Nephron progenitor cell (in vitro differentiated cells): ENCODE results near the gene IL17RC.

ENCODE experiments used
- DNase-seq: peaks from one replicate; pipeline ENCODE4 v3.0.0; 2021
- H3K27ac Mint-ChIP-seq: 2 replicates; pipeline ENCODE4 v1.8.0; 2021; ENCODE audit warnings: mild to moderate bottlenecking, moderate library complexity, mixed read lengths
- H3K27me3 Mint-ChIP-seq: 2 replicates; pipeline ENCODE4 v1.8.0; 2021; ENCODE audit warnings: mild to moderate bottlenecking, low read depth, mixed read lengths; ENCODE audit not compliant: poor library complexity
- H3K36me3 Mint-ChIP-seq: 2 replicates; pipeline ENCODE4 v1.8.0; 2021; ENCODE audit warnings: low read depth, mixed read lengths
- H3K4me1 Mint-ChIP-seq: 2 replicates; pipeline ENCODE4 v1.8.0; 2021; ENCODE audit warnings: mixed read lengths
- H3K4me3 Mint-ChIP-seq: 2 replicates; pipeline ENCODE4 v1.8.0; 2021; ENCODE audit warnings: mild to moderate bottlenecking, moderate library complexity, mixed read lengths
- H3K9me3 Mint-ChIP-seq: 2 replicates; pipeline ENCODE4 v1.8.0; 2021; ENCODE audit warnings: mild to moderate bottlenecking, moderate library complexity, mixed read lengths
- TF ChIP-seq, protein P1 (sequence below): fragments of 200-600 bp; sonication (generic); IDR thresholded peaks from 2 replicates; pipeline ENCODE4 v1.5.0; 2021; ENCODE audit warnings: antibody characterized with exemption

Gene IL17RC

DNA sequence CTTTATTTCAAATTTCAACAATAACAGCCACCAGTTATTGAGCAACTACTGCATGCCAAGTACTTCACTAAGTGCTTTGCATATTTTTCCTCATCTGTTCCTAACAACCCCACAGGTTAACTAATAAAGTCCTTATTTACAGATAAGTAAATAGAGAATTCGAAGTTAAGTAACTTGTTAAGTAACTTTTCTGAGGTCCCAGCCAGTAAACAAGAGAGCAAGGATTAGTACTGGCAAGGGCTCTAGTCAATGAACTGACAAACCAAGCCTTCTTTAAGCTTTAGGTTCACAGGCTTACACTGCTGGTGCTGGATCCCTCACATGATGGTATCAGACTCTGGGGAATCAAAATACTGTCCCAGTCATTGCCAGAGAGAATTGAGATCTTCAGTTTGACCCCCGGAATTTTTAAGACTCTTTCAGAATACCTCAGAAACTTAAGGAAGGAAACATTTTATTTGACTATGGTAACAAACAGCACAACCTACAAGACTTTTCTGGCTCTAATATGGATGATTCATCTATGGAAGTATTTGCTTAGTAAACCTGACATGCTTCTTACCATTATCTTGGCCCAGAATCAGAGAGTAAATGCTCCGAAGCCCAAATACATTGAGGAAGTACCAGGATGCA is 53.2 kb downstream of the IL17RC start:
- H3K27me3 Mint-ChIP-seq = peaks cover 3% of the 10 kb centered on the region
- no peaks in the 10 kb centered on the region for H3K4me1 Mint-ChIP-seq
- no peak for DNase-seq
- no peaks in the 10 kb centered on the region for H3K9me3 Mint-ChIP-seq
- H3K27ac Mint-ChIP-seq = no peak overlapping the region
- peaks cover 70% of the 10 kb centered on the region for H3K36me3 Mint-ChIP-seq
- no peak overlapping the region for H3K4me3 Mint-ChIP-seq
- TF ChIP-seq, protein P1, sequence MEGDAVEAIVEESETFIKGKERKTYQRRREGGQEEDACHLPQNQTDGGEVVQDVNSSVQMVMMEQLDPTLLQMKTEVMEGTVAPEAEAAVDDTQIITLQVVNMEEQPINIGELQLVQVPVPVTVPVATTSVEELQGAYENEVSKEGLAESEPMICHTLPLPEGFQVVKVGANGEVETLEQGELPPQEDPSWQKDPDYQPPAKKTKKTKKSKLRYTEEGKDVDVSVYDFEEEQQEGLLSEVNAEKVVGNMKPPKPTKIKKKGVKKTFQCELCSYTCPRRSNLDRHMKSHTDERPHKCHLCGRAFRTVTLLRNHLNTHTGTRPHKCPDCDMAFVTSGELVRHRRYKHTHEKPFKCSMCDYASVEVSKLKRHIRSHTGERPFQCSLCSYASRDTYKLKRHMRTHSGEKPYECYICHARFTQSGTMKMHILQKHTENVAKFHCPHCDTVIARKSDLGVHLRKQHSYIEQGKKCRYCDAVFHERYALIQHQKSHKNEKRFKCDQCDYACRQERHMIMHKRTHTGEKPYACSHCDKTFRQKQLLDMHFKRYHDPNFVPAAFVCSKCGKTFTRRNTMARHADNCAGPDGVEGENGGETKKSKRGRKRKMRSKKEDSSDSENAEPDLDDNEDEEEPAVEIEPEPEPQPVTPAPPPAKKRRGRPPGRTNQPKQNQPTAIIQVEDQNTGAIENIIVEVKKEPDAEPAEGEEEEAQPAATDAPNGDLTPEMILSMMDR = no peak

DNA sequence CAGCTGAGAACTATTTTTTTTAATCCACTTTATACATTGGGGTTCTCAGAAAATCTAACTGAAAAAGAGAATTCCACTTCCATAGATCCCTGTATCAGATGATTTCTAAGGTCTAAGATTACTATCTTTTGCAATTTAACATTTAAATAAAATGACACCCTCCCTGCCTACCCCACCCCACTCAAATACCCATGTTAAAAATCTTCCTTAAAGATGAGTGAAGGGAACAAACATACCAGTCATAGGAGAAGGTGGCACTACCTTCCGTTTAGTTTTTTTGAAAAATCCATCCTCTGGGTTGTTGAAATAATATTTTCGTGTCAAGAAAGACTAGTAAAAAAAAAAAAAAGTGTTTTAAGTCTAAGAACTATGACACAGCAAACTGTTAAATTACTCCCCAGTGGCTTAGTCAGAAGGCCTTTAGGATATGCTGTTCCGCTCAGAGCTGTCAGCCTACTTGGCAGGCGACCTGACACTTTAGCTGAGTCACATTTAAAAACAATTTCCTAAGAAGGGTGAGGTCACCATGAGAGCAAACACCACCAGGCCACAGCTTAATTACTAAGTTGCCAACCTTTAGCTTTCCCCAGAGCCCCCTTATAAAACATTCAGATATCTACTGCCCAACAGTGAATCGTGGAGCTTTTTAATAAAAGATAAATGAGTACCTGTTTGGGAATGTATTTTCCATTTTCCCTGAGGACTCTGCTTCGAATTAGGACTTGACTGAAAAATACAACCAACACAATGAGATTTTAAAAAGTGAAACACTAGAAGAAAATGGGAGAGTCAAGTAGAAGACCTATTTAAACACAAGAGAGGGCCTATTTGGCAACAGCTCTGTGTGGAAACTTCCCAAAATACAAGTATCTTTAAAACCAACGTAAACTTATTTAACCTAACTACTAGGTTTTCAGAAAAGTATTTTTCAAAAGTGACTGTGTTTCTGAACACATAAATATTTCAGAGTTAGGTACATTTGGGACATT is 60.1 kb downstream of the IL17RC start:
- TF ChIP-seq, protein P1 = no peak
- H3K9me3 Mint-ChIP-seq = no peaks in the 10 kb centered on the region
- H3K27ac Mint-ChIP-seq = peak overlapping the region; percentile 92
- no peaks in the 10 kb centered on the region for H3K27me3 Mint-ChIP-seq
- H3K4me3 Mint-ChIP-seq = no peak overlapping the region
- H3K4me1 Mint-ChIP-seq = peaks cover 16% of the 10 kb centered on the region
- no peak for DNase-seq
- peaks cover 49% of the 10 kb centered on the region for H3K36me3 Mint-ChIP-seq

- TF ChIP-seq, protein P1 = no peak
- no peaks in the 10 kb centered on the region for H3K9me3 Mint-ChIP-seq
- peaks cover 43% of the 10 kb centered on the region for H3K36me3 Mint-ChIP-seq
- no peaks in the 10 kb centered on the region for H3K27me3 Mint-ChIP-seq
- H3K27ac Mint-ChIP-seq = peak overlapping the region; percentile 16
- no peak for DNase-seq
- H3K4me3 Mint-ChIP-seq = no peak overlapping the region
- peaks cover 16% of the 10 kb centered on the region for H3K4me1 Mint-ChIP-seq
Observed at GRCh38 chr3:9978710-9979305, 61.9 kb downstream of the IL17RC start.

DNA sequence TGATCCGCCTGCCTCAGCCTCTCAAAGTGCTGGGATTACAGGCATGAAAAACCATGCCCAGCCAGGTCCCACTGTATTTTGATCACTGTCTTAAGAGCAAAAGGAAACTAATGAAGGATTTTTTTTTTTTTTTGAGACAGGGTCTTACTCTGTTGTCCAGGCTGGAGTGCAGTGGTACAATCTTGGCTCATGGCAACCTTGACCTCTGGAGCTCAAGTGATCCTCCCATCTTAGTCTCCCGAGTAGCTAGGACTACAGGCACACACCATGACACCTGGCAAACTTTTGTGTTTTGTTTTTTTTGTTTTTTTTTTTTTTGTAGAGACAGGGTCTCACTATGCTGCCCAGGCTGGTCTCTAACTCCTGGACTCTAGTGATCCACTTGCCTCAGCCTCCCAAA is 63.4 kb downstream of the IL17RC start:
- Mint-ChIP-seq H3K27me3 (no peaks in the 10 kb centered on the region), H3K9me3 (no peaks in the 10 kb centered on the region), H3K36me3 (peaks cover 30% of the 10 kb centered on the region), H3K4me3 (no peak overlapping the region), H3K4me1 (peaks cover 16% of the 10 kb centered on the region), H3K27ac (no peak overlapping the region)
- TF ChIP-seq, protein P1 = no peak
- DNase-seq = no peak
